Sigmoid colon (tissue), 4 donors: ENCODE measurements around the gene CRELD2.

ENCODE experiments used
- CTCF ChIP-seq, 4 experiments: fragments of 450-650 bp in 3 of 4; fragments of 200-600 bp in 1 of 4; IDR thresholded peaks; one replicate each; pipeline ENCODE4 v1.5.1; 2016 to 2019; ENCODE audit warnings: antibody characterized with exemption in 4 of 4, mild to moderate bottlenecking in 3 of 4, moderate library complexity in 2 of 4
- POLR2AphosphoS5 ChIP-seq, 4 donors: sonication (generic); formaldehyde crosslinking; IDR thresholded peaks; one replicate each; pipeline ENCODE4 v1.6.1; 2017; ENCODE audit warnings: antibody characterized with exemption in 4 of 4

- no peak for TF ChIP-seq CTCF (IDR thresholded peaks at IDR 0.05)
- no peak for TF ChIP-seq POLR2AphosphoS5 (IDR thresholded peaks at IDR 0.05)
Observed at GRCh38 chr22:49925525-49926128, 7.2 kb downstream of the CRELD2 start.
